ENCODE measurements around the gene UVSSA. TPM values are rescaled to one million over a fixed set of nuclear protein-coding genes. Genes with fewer than 3 reads are reported as not detected.

UVSSA gene
- total RNA-seq, 3 donors from 2014 or later, result 13.9 to 22.9 (median 14.3) TPM

GRCh38 chr4:1354983-1355275, 7.9 kb downstream of the UVSSA start:
- H3K4me1 ChIP-seq, result no peaks in the 10 kb centered on the region
- H3K9me3 ChIP-seq, result no peaks in the 10 kb centered on the region
- H3K27me3 ChIP-seq, result no peaks in the 10 kb centered on the region
- intact Hi-C loops (cut with DNase I; ENCODE audit: low total_unique reads), result no loop called here
- no peak overlapping the region for H3K27ac ChIP-seq
- H3K36me3 ChIP-seq, result no peaks in the 10 kb centered on the region
- no peak for DNase-seq (ENCODE audit: low spot score in 2 of 2)
- H3K4me3 ChIP-seq, result no peak overlapping the region
- TF ChIP-seq POLR2A (IDR thresholded peaks at IDR 0.05) (no peak), CTCF (IDR thresholded peaks at IDR 0.05) (no peak), POLR2AphosphoS5 (IDR thresholded peaks at IDR 0.05) (no peak)

GRCh38 chr4:1355378-1355777, 8.4 kb downstream of the UVSSA start:
- Histone ChIP-seq H3K4me1 (no peaks in the 10 kb centered on the region), H3K27me3 (no peaks in the 10 kb centered on the region), H3K4me3 (no peak overlapping the region), H3K27ac (no peak overlapping the region), H3K36me3 (no peaks in the 10 kb centered on the region), H3K9me3 (no peaks in the 10 kb centered on the region)
- intact Hi-C loops (cut with DNase I; ENCODE audit: low total_unique reads), result no loop called here
- TF ChIP-seq POLR2AphosphoS5 (IDR thresholded peaks at IDR 0.05) (no peak), CTCF (IDR thresholded peaks at IDR 0.05) (no peak), POLR2A (IDR thresholded peaks at IDR 0.05) (no peak)
- no peak for DNase-seq (ENCODE audit: low spot score in 2 of 2)

GRCh38 chr4:1356181-1356998, 9.4 kb downstream of the UVSSA start:
- Histone ChIP-seq H3K9me3 (no peaks in the 10 kb centered on the region), H3K4me1 (no peaks in the 10 kb centered on the region), H3K4me3 (no peak overlapping the region), H3K36me3 (no peaks in the 10 kb centered on the region), H3K27me3 (no peaks in the 10 kb centered on the region), H3K27ac (no peak overlapping the region)
- TF ChIP-seq CTCF (IDR thresholded peaks at IDR 0.05), result peak; percentile 26 to 57 (median 55)
- TF ChIP-seq POLR2A (IDR thresholded peaks at IDR 0.05), result no peak
- no peak for TF ChIP-seq POLR2AphosphoS5 (IDR thresholded peaks at IDR 0.05)
- DNase-seq (ENCODE audit: low spot score in 2 of 2), result peak in 1 of 2 donors; percentile 34
- intact Hi-C loops (cut with DNase I; ENCODE audit: low total_unique reads), result no loop called here

GRCh38 chr4:1357356-1358248, 10.6 kb downstream of the UVSSA start:
- Histone ChIP-seq H3K27ac (no peak overlapping the region), H3K4me1 (no peaks in the 10 kb centered on the region), H3K4me3 (no peak overlapping the region), H3K27me3 (no peaks in the 10 kb centered on the region), H3K36me3 (no peaks in the 10 kb centered on the region), H3K9me3 (no peaks in the 10 kb centered on the region)
- no peak for DNase-seq (ENCODE audit: low spot score in 2 of 2)
- TF ChIP-seq POLR2AphosphoS5 (IDR thresholded peaks at IDR 0.05), result no peak
- TF ChIP-seq POLR2A (IDR thresholded peaks at IDR 0.05), result no peak
- TF ChIP-seq CTCF (IDR thresholded peaks at IDR 0.05), result no peak
- intact Hi-C loops (cut with DNase I; ENCODE audit: low total_unique reads), result no loop called here

Data from breast epithelium (tissue), 4 donors.